Colonic mucosa (tissue), 4 donors: ENCODE results near the gene IGSF11. TPM values are rescaled to one million over a fixed set of nuclear protein-coding genes. Genes with fewer than 3 reads are reported as not detected.

ENCODE experiments used
- DNase-seq: peaks from one replicate; pipeline ENCODE4 v3.0.0-alpha.2; 2020
- H3K27ac ChIP-seq: fragments of 200-600 bp; one replicate; pipeline ENCODE4 v1.8.0; 2021
- H3K27me3 ChIP-seq: fragments of 200-600 bp; one replicate; pipeline ENCODE4 v1.8.0; 2021
- H3K36me3 ChIP-seq: fragments of 200-600 bp; one replicate; pipeline ENCODE4 v1.8.0; 2021
- H3K4me1 ChIP-seq: fragments of 200-600 bp; one replicate; pipeline ENCODE4 v1.8.0; 2021; ENCODE audit warnings: mild to moderate bottlenecking
- H3K4me3 ChIP-seq: fragments of 200-600 bp; one replicate; pipeline ENCODE4 v1.8.0; 2021
- H3K9ac ChIP-seq, 2 donors: one replicate each; pipeline ENCODE4 v1.7.0; 2013; ENCODE audit warnings: control low read depth in 2 of 2, low read depth in 2 of 2, low read length in 2 of 2
- H3K9me3 ChIP-seq: fragments of 200-600 bp; one replicate; pipeline ENCODE4 v1.8.0; 2021
- CTCF ChIP-seq: fragments of 200-600 bp; IDR thresholded peaks from one replicate; pipeline ENCODE4 v1.8.0; 2022; ENCODE audit warnings: antibody characterized with exemption, mild to moderate bottlenecking
- intact Hi-C: fragments of 100-400 bp; cut with DNase I; formaldehyde crosslinking; loops from one replicate; pipeline ENCODE4 v1.14.1; 2022
- total RNA-seq, 2 donors: library from RNA; stranded (reverse); fragmentation: NEBNext Ultra II Directional in 1 of 2; extraction: Animal tissue kit (Norgen Biotek cat#: 25700) in 1 of 2; gene quantifications; one replicate each; pipeline ENCODE4 v1.2.1, GENCODE V29; 2021
- donor health status: healthy.
- donor health status: DM: no; HTN: no; CAD: no.
- donor health status: DM: no; HTN: no; CAD: no.

The IGSF11 gene
- total RNA-seq, 2 donors from 2014 or later, result 0.22 to 0.50 TPM

DNA sequence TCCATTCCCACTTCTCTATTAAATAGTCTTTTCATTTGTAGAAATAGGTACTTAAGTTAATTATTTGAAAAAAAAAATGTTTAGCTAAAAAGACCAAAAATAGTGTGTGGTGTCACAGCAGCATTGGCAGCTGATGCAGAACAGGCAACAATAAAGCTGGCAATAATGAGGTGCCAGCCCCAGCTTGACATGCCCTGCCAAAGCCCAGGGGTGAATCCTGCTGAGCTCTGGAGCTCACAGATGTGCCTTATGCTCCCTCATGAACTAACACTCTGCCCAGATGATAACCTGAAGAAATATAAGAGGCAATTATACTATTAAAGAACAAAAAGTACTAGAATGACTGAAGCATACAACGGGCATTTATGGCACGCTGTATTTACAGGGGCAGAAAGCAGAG, 63.8 kb downstream of the IGSF11 start:
- intact Hi-C loops, result no loop called here
- H3K27me3 ChIP-seq, result no peaks in the 10 kb centered on the region
- H3K27ac ChIP-seq, result no peak overlapping the region
- H3K9me3 ChIP-seq, result no peaks in the 10 kb centered on the region
- no peak for DNase-seq
- TF ChIP-seq CTCF, result no peak
- H3K4me3 ChIP-seq, result no peak overlapping the region
- no peaks in the 10 kb centered on the region for H3K36me3 ChIP-seq
- no peaks in the 10 kb centered on the region for H3K4me1 ChIP-seq
- no peak overlapping the region for H3K9ac ChIP-seq

GRCh38 chr3:118968640-118969039, 66.0 kb downstream of the IGSF11 start:
- intact Hi-C loops, result no loop called here

GRCh38 chr3:118968111-118968510, 66.5 kb downstream of the IGSF11 start:
- intact Hi-C loops, result no loop called here
- no peak for DNase-seq
- Histone ChIP-seq H3K36me3 (no peaks in the 10 kb centered on the region), H3K4me3 (no peak overlapping the region), H3K9ac (no peak overlapping the region), H3K9me3 (no peaks in the 10 kb centered on the region), H3K4me1 (no peaks in the 10 kb centered on the region), H3K27ac (no peak overlapping the region), H3K27me3 (no peaks in the 10 kb centered on the region)
- no peak for TF ChIP-seq CTCF

More at GRCh38 chr3:118968640-118969039, 66.0 kb downstream of the IGSF11 start:
- Histone ChIP-seq H3K36me3 (no peaks in the 10 kb centered on the region), H3K9ac (no peak overlapping the region), H3K4me3 (no peak overlapping the region), H3K27ac (no peak overlapping the region), H3K4me1 (no peaks in the 10 kb centered on the region), H3K27me3 (no peaks in the 10 kb centered on the region), H3K9me3 (no peaks in the 10 kb centered on the region)
- no peak for TF ChIP-seq CTCF
- DNase-seq, result no peak

DNA sequence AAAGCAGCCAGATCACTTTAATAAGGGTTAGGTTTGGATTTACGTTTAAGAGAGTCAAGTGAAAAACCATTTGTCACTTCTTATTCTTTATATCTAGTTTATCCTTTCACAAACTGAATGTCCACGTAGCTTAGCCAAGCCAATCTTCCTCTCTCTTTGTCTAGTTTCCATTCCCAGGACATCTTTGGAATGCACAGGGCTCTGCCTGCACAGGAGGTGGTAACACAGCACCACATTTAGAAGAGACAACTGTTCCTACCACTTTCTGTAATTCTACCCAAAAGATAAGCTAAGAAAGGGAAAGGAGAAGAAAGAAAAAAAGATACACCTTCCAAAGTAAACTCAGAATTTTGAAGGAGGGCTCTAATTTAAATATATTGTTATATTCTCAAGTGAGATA, 67.9 kb downstream of the IGSF11 start:
- Histone ChIP-seq H3K4me3 (no peak overlapping the region), H3K27ac (no peak overlapping the region), H3K27me3 (no peaks in the 10 kb centered on the region), H3K9me3 (no peaks in the 10 kb centered on the region), H3K9ac (no peak overlapping the region), H3K4me1 (no peaks in the 10 kb centered on the region), H3K36me3 (no peaks in the 10 kb centered on the region)
- TF ChIP-seq CTCF, result no peak
- intact Hi-C loops, result no loop called here
- no peak for DNase-seq

DNA sequence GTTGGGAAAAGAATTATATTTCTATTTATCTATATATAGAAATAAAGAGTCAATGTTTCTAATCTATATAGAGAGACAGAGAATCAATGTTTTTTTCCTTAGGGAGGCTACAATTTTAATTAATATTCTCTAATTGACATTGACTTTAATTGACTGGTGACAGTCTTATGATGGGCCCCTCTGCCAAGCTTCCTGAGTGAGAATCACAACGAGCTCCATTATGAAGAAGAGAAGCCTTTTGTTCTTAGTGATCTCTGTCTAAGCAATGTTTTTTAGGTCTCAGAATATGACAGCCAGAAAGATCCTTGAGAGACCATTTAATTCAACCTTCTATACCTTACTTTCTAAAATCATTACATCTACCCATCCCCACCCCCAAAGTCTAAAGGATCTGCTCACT, 70.9 kb downstream of the IGSF11 start:
- intact Hi-C loops, result no loop called here
- H3K9me3 ChIP-seq, result no peaks in the 10 kb centered on the region
- no peaks in the 10 kb centered on the region for H3K4me1 ChIP-seq
- no peak overlapping the region for H3K27ac ChIP-seq
- no peak overlapping the region for H3K4me3 ChIP-seq
- H3K36me3 ChIP-seq, result no peaks in the 10 kb centered on the region
- no peaks in the 10 kb centered on the region for H3K27me3 ChIP-seq
- no peak overlapping the region for H3K9ac ChIP-seq
- no peak for DNase-seq
- TF ChIP-seq CTCF, result no peak
